ENCODE results near the gene MAML1. TPM values are rescaled to one million over a fixed set of nuclear protein-coding genes. Genes with fewer than 3 reads are reported as not detected.

Gene MAML1
- total RNA-seq, 1 donor from 2014 or later: 54.8 TPM

- H3K27ac Mint-ChIP-seq: no peak overlapping the region
- H3K4me3 Mint-ChIP-seq (ENCODE audit: low read depth): no peak overlapping the region
- H3K27me3 Mint-ChIP-seq: no peaks in the 10 kb centered on the region
- TF ChIP-seq, protein P1, sequence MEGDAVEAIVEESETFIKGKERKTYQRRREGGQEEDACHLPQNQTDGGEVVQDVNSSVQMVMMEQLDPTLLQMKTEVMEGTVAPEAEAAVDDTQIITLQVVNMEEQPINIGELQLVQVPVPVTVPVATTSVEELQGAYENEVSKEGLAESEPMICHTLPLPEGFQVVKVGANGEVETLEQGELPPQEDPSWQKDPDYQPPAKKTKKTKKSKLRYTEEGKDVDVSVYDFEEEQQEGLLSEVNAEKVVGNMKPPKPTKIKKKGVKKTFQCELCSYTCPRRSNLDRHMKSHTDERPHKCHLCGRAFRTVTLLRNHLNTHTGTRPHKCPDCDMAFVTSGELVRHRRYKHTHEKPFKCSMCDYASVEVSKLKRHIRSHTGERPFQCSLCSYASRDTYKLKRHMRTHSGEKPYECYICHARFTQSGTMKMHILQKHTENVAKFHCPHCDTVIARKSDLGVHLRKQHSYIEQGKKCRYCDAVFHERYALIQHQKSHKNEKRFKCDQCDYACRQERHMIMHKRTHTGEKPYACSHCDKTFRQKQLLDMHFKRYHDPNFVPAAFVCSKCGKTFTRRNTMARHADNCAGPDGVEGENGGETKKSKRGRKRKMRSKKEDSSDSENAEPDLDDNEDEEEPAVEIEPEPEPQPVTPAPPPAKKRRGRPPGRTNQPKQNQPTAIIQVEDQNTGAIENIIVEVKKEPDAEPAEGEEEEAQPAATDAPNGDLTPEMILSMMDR (IDR thresholded peaks at IDR 0.05; ENCODE audit: unreplicated experiment): no peak
- no peak for DNase-seq (ENCODE audit: low spot score, unreplicated experiment)
- peaks cover 4% of the 10 kb centered on the region for H3K4me1 Mint-ChIP-seq (ENCODE audit: low read depth)
- H3K9me3 Mint-ChIP-seq (ENCODE audit: low read depth): no peaks in the 10 kb centered on the region
- H3K36me3 Mint-ChIP-seq (ENCODE audit: insufficient read depth): peaks cover 14% of the 10 kb centered on the region
Measured at GRCh38 chr5:179798144-179798770, 65.6 kb downstream of the MAML1 start.

- Mint-ChIP-seq H3K36me3 (ENCODE audit: insufficient read depth) (peaks cover 14% of the 10 kb centered on the region), H3K9me3 (ENCODE audit: low read depth) (no peaks in the 10 kb centered on the region), H3K27me3 (no peaks in the 10 kb centered on the region), H3K27ac (no peak overlapping the region), H3K4me1 (ENCODE audit: low read depth) (peaks cover 5% of the 10 kb centered on the region), H3K4me3 (ENCODE audit: low read depth) (no peak overlapping the region)
- TF ChIP-seq, protein P1 (IDR thresholded peaks at IDR 0.05; ENCODE audit: unreplicated experiment): no peak
- no peak for DNase-seq (ENCODE audit: low spot score, unreplicated experiment)
Measured at GRCh38 chr5:179798771-179799643, 66.4 kb downstream of the MAML1 start.

DNA sequence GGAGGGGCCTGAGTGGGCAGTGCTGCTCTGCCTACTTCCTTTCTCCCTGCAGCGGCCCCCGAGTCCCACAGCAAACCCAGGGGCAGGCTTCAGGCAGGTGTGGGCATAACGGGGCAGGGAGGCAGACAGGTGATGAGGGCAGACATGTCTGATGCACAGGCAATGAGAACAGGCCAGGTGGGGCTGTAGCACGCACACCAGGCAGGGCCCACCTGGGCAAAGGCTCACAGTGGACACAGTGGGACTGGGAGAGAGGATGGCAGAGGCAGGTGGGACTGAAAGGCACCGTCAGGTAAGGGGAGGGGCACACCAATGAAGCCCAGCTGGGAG, 67.0 kb downstream of the MAML1 start:
- TF ChIP-seq, protein P1 (IDR thresholded peaks at IDR 0.05; ENCODE audit: unreplicated experiment): no peak
- H3K27ac Mint-ChIP-seq: no peak overlapping the region

DNA sequence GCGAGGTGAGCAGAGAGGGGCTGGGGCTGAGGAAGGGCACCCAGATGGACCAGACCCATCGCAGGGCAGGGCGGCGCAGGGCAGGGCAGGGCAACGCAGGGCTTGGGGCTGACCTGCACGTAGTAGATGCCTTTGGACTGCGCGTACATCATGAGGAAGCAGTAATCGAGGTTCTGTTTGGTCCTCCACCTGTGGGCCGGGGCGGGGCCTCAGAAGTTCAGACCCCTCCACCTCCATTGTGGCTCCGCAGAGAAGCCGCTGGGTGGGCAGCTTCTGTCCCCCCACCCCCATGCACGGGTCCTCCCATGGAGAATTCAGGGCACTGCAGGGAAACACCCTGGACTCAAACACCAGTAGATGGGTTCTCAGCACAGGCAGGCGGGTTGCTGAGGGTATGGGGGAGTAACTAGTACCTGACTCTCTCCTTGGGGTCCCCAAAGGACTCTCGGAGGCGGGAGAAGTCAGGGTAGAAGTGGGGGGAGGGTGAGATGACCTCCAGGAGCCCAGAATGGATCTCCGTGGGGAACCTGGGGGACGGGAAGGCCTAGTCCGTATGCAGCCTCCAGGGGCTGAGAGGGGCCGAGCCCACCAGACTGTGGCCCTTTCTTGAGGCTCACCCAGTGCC, 67.6 kb downstream of the MAML1 start:
- H3K4me1 Mint-ChIP-seq (ENCODE audit: low read depth): peaks cover 12% of the 10 kb centered on the region
- H3K9me3 Mint-ChIP-seq (ENCODE audit: low read depth): no peaks in the 10 kb centered on the region
- TF ChIP-seq, protein P1 (IDR thresholded peaks at IDR 0.05; ENCODE audit: unreplicated experiment): no peak
- peaks cover 14% of the 10 kb centered on the region for H3K36me3 Mint-ChIP-seq (ENCODE audit: insufficient read depth)
- no peak overlapping the region for H3K4me3 Mint-ChIP-seq (ENCODE audit: low read depth)
- no peaks in the 10 kb centered on the region for H3K27me3 Mint-ChIP-seq
- H3K27ac Mint-ChIP-seq: no peak overlapping the region
- no peak for DNase-seq (ENCODE audit: low spot score, unreplicated experiment)

More for the DNA sequence above, 67.0 kb downstream of the MAML1 start:
- Mint-ChIP-seq H3K36me3 (ENCODE audit: insufficient read depth) (peaks cover 14% of the 10 kb centered on the region), H3K4me1 (ENCODE audit: low read depth) (peaks cover 8% of the 10 kb centered on the region), H3K27me3 (no peaks in the 10 kb centered on the region), H3K4me3 (ENCODE audit: low read depth) (no peak overlapping the region), H3K9me3 (ENCODE audit: low read depth) (no peaks in the 10 kb centered on the region)
- DNase-seq (ENCODE audit: low spot score, unreplicated experiment): no peak

DNA sequence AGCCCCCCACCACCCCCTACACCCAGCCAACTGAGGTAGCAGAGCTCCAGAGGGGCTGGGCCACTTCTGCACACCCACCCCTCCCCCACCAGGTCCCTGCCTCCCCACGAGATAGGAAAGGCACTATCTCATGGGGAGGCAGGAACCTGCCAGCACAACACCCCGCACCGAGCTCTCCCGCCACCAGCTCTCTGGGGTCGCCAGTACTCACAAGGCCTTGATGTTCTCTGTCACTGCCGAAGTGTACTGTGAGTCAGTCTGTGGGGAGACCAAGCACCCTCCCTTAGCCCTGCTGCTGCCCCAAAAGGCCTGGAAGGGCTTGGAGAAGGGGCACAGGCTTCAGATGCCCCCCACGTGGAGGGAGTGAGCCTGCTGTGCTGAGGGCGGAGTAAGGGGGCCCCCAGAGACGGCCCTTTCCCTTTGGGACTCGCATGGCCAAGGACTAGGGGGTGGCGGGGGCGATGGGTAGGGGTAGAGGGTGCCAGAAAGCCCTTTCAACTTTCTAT, 68.1 kb downstream of the MAML1 start:
- Mint-ChIP-seq H3K27me3 (no peaks in the 10 kb centered on the region), H3K4me1 (ENCODE audit: low read depth) (peaks cover 15% of the 10 kb centered on the region), H3K4me3 (ENCODE audit: low read depth) (no peak overlapping the region), H3K27ac (no peak overlapping the region), H3K9me3 (ENCODE audit: low read depth) (no peaks in the 10 kb centered on the region), H3K36me3 (ENCODE audit: insufficient read depth) (peaks cover 14% of the 10 kb centered on the region)
- no peak for DNase-seq (ENCODE audit: low spot score, unreplicated experiment)
- TF ChIP-seq, protein P1 (IDR thresholded peaks at IDR 0.05; ENCODE audit: unreplicated experiment): no peak
